Measurements from ENCODE around the gene SMAD7. TPM values are rescaled to one million over a fixed set of nuclear protein-coding genes. Genes with fewer than 3 reads are reported as not detected.

The SMAD7 gene
- total RNA-seq, 1 donor from 2014 or later = 76.5 TPM

DNA sequence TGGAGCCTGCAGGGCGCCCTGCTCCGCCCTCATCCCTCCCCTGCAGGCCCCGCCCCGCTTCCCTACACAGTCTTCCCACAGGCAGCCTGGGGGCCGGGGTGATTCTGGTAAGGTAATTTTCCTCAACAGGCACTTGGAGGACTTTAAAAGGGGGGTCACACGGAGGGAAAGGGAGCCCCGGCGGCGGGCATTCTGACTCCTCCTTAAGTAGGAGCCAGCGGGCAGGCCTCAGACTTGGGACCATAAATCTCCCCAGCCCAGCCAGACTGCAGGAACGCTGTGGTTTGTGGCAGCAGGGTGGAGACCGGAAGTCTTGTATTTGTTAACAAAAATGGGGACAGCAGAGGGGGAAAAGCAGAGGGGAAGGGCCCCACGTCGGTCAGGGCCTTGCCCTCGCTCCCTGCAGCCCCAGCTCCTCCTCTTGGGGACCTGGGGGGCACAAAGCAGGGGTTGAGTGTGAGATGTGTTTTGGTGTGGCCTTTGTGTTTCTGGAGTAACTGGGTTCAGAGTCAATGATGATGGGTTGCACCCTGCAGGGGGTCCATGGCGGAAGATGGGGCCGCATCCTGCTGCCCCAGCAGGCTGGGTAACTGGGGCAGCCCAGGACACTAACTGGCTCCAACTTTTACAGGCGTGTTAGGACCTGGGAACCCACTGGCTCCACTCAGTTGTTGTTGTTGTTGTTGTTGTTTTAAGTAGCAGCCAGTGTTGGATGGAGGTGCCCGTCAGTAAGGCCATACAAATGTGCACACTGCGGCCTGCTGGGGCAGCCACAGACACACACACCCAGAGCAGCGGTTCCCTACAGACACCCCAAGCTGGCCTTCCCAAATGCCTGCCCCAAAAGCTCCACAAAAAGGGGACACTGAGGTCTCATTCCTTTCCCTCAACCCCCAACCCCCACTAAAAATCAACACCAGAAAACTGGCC, 27.7 kb downstream of the SMAD7 start:
- Histone ChIP-seq H3K4me1 (peaks cover 38 to 81% of the 10 kb centered on the region in 2 donors), H3K9me3 (no peaks in the 10 kb centered on the region), H3K27me3 (no peaks in the 10 kb centered on the region), H3K4me3 (peak overlapping the region; percentile 52 to 55), H3K36me3 (peaks cover 13 to 19% of the 10 kb centered on the region in 2 donors), H3K27ac (peak overlapping the region; percentile 97 to 99)
- intact Hi-C loops (cut with DNase I) = loop anchor here (5.0 kb wide), 1 partner anchor 96 kb away; no protein-coding TSS in a partner anchor
- TF ChIP-seq, protein P1, sequence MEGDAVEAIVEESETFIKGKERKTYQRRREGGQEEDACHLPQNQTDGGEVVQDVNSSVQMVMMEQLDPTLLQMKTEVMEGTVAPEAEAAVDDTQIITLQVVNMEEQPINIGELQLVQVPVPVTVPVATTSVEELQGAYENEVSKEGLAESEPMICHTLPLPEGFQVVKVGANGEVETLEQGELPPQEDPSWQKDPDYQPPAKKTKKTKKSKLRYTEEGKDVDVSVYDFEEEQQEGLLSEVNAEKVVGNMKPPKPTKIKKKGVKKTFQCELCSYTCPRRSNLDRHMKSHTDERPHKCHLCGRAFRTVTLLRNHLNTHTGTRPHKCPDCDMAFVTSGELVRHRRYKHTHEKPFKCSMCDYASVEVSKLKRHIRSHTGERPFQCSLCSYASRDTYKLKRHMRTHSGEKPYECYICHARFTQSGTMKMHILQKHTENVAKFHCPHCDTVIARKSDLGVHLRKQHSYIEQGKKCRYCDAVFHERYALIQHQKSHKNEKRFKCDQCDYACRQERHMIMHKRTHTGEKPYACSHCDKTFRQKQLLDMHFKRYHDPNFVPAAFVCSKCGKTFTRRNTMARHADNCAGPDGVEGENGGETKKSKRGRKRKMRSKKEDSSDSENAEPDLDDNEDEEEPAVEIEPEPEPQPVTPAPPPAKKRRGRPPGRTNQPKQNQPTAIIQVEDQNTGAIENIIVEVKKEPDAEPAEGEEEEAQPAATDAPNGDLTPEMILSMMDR (IDR thresholded peaks at IDR 0.05) = no peak
- peak in 1 of 2 donors; percentile 86 for DNase-seq (ENCODE audit: low spot score in 2 of 2)

DNA sequence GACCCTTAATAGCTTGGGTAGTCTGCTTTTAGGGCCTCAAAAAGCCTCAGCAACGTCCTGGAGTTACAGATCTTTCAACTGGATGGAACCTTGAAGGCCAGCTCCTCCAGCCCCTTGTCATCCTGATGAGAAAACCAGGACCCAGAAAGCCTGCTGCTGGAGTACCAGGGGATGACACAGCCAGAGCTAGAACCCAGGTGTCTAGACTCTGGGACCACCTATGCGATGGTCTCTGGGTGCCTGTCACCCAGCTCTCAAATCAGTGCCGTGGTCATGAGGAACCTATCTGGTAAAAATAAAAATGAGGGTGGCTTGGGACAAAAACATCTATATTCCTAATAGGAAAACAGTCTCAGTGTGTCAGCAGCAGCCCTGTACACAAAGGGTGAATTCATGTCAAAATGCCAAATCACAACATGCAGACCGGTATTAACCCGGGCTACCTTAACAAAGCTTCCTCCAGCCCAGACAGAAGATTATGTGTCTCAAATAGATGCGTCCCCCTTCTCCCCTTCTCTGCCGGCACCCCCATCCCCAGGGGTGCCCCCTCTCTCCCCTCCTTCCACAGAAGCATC, 28.5 kb downstream of the SMAD7 start:
- Histone ChIP-seq H3K9me3 (no peaks in the 10 kb centered on the region), H3K27ac (peak overlapping the region; percentile 97 to 99), H3K4me3 (peak overlapping the region; percentile 52 to 55), H3K27me3 (no peaks in the 10 kb centered on the region), H3K4me1 (peaks cover 31 to 75% of the 10 kb centered on the region in 2 donors), H3K36me3 (peaks cover 13 to 25% of the 10 kb centered on the region in 2 donors)
- TF ChIP-seq, protein P1 (IDR thresholded peaks at IDR 0.05) = no peak
- intact Hi-C loops (cut with DNase I) = loop anchor here (5.0 kb wide), 1 partner anchor 95 kb away; no protein-coding TSS in a partner anchor
- DNase-seq (ENCODE audit: low spot score in 2 of 2) = peak in 1 of 2 donors; percentile 57

DNA sequence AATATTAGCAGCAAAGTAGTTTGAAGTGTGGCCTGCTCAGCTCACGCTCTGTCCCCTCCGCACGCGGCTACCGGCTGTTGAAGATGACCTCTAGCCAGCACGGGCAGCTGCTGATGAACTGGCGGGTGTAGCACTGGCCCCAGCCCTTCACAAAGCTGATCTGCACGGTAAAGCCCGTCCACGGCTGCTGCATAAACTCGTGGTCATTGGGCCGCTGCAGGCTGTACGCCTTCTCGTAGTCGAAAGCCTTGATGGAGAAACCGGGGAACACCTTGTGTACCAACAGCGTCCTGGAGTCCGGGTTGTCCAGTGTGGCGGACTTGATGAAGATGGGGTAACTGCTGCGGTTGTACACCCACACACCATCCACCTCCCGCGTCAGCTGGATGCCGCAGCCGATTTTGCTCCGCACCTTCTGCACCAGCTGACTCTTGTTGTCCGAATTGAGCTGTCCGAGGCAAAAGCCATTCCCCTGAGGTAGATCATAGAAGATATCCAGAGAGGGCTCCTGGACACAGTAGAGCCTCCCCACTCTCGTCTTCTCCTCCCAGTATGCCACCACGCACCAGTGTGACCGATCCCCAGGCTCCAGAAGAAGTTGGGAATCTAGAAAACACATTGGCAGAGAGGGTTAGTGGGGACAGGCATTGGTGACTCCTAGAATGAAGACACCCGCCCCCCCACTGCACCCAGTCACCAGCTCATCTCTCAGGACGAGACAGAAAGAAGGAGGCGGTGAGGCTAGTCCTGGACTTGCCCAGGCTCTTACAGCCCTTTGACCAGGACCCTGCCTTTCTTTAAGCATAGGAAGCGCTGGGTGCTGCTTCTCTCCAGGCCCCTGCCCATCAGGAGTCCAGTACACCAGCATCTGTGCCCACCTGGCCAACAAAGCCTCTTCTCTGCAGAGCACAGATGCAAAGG, 29.2 kb downstream of the SMAD7 start:
- peak in 1 of 2 donors; percentile 64 for DNase-seq (ENCODE audit: low spot score in 2 of 2)
- TF ChIP-seq, protein P1 (IDR thresholded peaks at IDR 0.05) = no peak
- H3K36me3 ChIP-seq = peaks cover 13 to 25% of the 10 kb centered on the region in 2 donors
- H3K9me3 ChIP-seq = no peaks in the 10 kb centered on the region
- H3K4me3 ChIP-seq = peak overlapping the region in 1 of 2 donors; percentile 52
- H3K27me3 ChIP-seq = no peaks in the 10 kb centered on the region
- H3K27ac ChIP-seq = peak overlapping the region; percentile 97 to 99
- peaks cover 31 to 68% of the 10 kb centered on the region in 2 donors for H3K4me1 ChIP-seq
- intact Hi-C loops (cut with DNase I) = loop anchor here (5.0 kb wide), 1 partner anchor 94 kb away; no protein-coding TSS in a partner anchor

DNA sequence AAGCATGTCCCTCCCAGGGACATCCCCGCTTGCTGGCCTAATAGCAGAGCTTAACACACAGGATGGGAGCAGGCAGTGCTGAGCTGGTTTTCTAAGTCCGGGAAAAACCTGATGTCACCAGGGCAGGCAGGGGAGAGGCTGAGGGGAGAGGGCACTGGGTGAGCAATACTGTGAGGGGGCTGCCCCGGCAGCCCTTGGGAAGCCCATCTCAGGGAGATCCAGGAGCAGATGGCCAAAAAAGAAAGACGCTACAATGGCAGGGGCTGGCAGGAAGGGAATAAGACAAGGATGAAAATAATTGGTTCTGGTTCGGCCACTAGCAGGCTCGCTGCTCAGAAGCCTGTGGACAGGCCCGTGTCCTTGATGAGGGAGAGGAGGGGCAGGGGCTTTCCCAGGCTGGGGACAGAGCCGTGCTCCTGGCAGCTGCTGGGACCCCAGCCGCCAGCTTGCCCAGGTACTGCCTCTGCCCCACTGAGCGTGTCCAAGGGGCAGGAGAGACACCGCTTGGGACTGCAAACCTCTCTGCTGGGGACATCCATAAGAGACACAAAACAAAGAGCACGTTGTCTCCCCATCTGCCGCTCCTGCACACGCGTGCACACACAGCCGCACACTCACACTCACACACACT, 30.2 kb downstream of the SMAD7 start:
- peaks cover 13 to 25% of the 10 kb centered on the region in 2 donors for H3K36me3 ChIP-seq
- TF ChIP-seq, protein P1 (IDR thresholded peaks at IDR 0.05) = no peak
- no peaks in the 10 kb centered on the region for H3K27me3 ChIP-seq
- peak overlapping the region; percentile 36 to 99 for H3K27ac ChIP-seq
- no peaks in the 10 kb centered on the region for H3K9me3 ChIP-seq
- intact Hi-C loops (cut with DNase I) = loop anchor here (5.0 kb wide), 1 partner anchor 93 kb away; no protein-coding TSS in a partner anchor
- peak in 1 of 2 donors; percentile 69 for DNase-seq (ENCODE audit: low spot score in 2 of 2)
- H3K4me1 ChIP-seq = peaks cover 28 to 60% of the 10 kb centered on the region in 2 donors
- H3K4me3 ChIP-seq = no peak overlapping the region

Measured in ascending aorta (tissue), 2 donors.